ENCODE results near the gene ATAD3C. TPM values are rescaled to one million over a fixed set of nuclear protein-coding genes. Genes with fewer than 3 reads are reported as not detected.
"Not testable (repeated sequence)": the region's sequence is repeated elsewhere in the genome, so short reads cannot be mapped to it uniquely, and the experiment has no call there.

Gene ATAD3C
- total and polyA plus RNA-seq, 8 donors, result 0.25 to 5.2 (median 1.1) TPM; not detected in 2

GRCh38 chr1:1510912-1511532, 61.5 kb downstream of the ATAD3C start:
- Histone ChIP-seq H3K4me3 (peak overlapping the region; percentile 66 to 89 (median 79)), H3K36me3 (peaks cover 0 to 8% (median under 1%) of the 10 kb centered on the region in 4 donors), H3K27ac (peak overlapping the region; percentile 91 to 97 (median 95)), H3K9me3 (no peaks in the 10 kb centered on the region), H3K4me1 (peaks cover 0 to 23% (median 18%) of the 10 kb centered on the region in 4 donors), H3K27me3 (no peaks in the 10 kb centered on the region)
- WGBS, 5 donors, result 7 to 21% (median 10%) methylated on average over 11 to 17 of the region's 17 CpGs
- intact Hi-C loops (cut with DNase I; ENCODE audit: low total_unique reads), result no loop called here
- TF ChIP-seq POLR2A (IDR thresholded peaks at IDR 0.05), result no peak
- TF ChIP-seq EP300 (IDR thresholded peaks at IDR 0.05), result no peak
- TF ChIP-seq POLR2AphosphoS5 (IDR thresholded peaks at IDR 0.05), result no peak
- TF ChIP-seq CTCF (IDR thresholded peaks at IDR 0.05), result no peak
- DNase-seq, result peak in 1 of 2 donors; percentile 59

GRCh38 chr1:1511533-1512285, 62.2 kb downstream of the ATAD3C start, which contains the start of gene ATAD3A:
ATAD3A (plus strand) TSS chr1:1512162; CDS start chr1:1512269, 107 bp downstream.
- 0 to 1% (median 1%) methylated on average over 76 to 99 of the region's 99 CpGs; no CpG with 5 or more reads in 1 of the 5 donors for WGBS, 5 donors
- TF ChIP-seq POLR2A (IDR thresholded peaks at IDR 0.05), result no peak
- peak; percentile 88 to 97 (median 93) for TF ChIP-seq POLR2AphosphoS5 (IDR thresholded peaks at IDR 0.05)
- TF ChIP-seq CTCF (IDR thresholded peaks at IDR 0.05), result peak in 1 of 7 experiments; percentile 30
- no peak for TF ChIP-seq EP300 (IDR thresholded peaks at IDR 0.05)
- intact Hi-C loops (cut with DNase I; ENCODE audit: low total_unique reads), result no loop called here
- peak; percentile 99 for DNase-seq
- no peaks in the 10 kb centered on the region for H3K9me3 ChIP-seq
- peak within 1 kb of the TSS; percentile 66 to 89 (median 79) for H3K4me3 ChIP-seq
- H3K27ac ChIP-seq, result peak within 1 kb of the TSS; percentile 91 to 97 (median 95)
- no peaks in the 10 kb centered on the region for H3K27me3 ChIP-seq
- peaks cover 0 to 23% (median 17%) of the 10 kb centered on the region in 4 donors for H3K4me1 ChIP-seq
- peaks cover 0 to 15% (median 6%) of the 10 kb centered on the region in 4 donors for H3K36me3 ChIP-seq

DNA sequence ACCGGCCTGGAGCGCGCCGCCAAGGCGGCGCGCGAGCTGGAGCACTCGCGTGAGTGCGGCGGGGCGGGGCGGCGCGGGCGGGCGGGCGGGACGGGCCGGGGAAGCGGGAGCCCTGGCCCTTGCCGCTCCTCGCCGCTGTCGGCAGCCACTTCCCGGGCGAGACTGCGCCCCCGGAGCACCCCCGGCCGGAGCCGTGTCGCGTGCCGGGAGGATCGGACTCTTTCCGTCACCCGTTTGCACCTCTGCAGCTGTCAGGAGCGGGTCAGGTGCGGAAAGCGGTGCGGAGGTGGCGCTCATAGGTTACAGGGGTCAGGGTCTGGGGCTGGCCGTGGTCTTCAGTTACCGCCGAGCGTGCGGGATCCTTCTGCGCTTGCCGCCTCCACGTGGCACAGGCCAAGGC, 62.9 kb downstream of the ATAD3C start:
- H3K9me3 ChIP-seq; DNase-seq; H3K27me3 ChIP-seq; intact Hi-C loops (cut with DNase I; ENCODE audit: low total_unique reads): not testable (repeated sequence)
- peak overlapping the region in 4 of 5 donors; percentile 52 to 96 (median 92) for H3K27ac ChIP-seq
- H3K4me1 ChIP-seq, result peaks cover 0 to 23% (median 17%) of the 10 kb centered on the region in 4 donors
- peak overlapping the region; percentile 66 to 89 (median 79) for H3K4me3 ChIP-seq
- peaks cover 0 to 19% (median 10%) of the 10 kb centered on the region in 4 donors for H3K36me3 ChIP-seq
- 0 to 1% (median 0%) methylated on average over 11 to 44 of the region's 52 CpGs; no CpG with 5 or more reads in 1 of the 5 donors for WGBS, 5 donors

GRCh38 chr1:1513675-1514074, 64.2 kb downstream of the ATAD3C start:
- H3K27me3 ChIP-seq; H3K27ac ChIP-seq; H3K9me3 ChIP-seq; intact Hi-C loops (cut with DNase I; ENCODE audit: low total_unique reads); DNase-seq: not testable (repeated sequence)
- Histone ChIP-seq H3K36me3 (peaks cover 7 to 30% (median 22%) of the 10 kb centered on the region in 4 donors), H3K4me3 (peak overlapping the region in 1 of 4 donors; percentile 66), H3K4me1 (peaks cover 0 to 23% (median 17%) of the 10 kb centered on the region in 4 donors)
- WGBS, 5 donors, result 78 to 82% (median 80%) methylated on average over 3 to 17 of the region's 18 CpGs

GRCh38 chr1:1514376-1514775, 64.9 kb downstream of the ATAD3C start:
- peaks cover 7 to 33% (median 25%) of the 10 kb centered on the region in 4 donors for H3K36me3 ChIP-seq
- H3K27ac ChIP-seq; DNase-seq; intact Hi-C loops (cut with DNase I; ENCODE audit: low total_unique reads); H3K27me3 ChIP-seq; H3K4me3 ChIP-seq; H3K9me3 ChIP-seq: not testable (repeated sequence)
- WGBS, 5 donors, result 74 to 83% (median 79%) methylated on average over 11 to 14 of the region's 16 CpGs
- peaks cover 0 to 23% (median 17%) of the 10 kb centered on the region in 4 donors for H3K4me1 ChIP-seq

DNA sequence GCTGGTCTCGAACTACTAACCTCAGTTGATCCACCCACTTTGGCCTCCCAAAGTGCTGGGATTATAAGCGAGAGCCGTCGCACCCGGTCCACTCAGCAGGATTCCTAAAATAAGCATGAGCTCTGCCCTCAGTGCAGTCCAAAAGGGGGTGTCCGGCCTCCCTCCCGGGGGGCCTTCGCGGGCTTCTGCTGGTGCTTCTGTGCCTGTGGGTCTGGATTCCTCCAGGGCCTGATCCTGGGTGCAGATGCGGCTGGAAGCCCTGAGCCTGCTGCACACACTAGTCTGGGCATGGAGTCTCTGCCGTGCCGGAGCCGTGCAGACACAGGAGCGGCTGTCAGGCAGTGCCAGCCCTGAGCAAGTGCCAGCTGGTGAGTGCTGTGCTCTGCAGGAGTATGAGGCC, 67.4 kb downstream of the ATAD3C start:
- 94 to 97% (median 96%) methylated on average over 6 to 14 of the region's 14 CpGs for WGBS, 5 donors
- H3K9me3 ChIP-seq; H3K4me3 ChIP-seq; intact Hi-C loops (cut with DNase I; ENCODE audit: low total_unique reads); H3K27ac ChIP-seq; H3K27me3 ChIP-seq; DNase-seq: not testable (repeated sequence)
- Histone ChIP-seq H3K4me1 (peaks cover 0 to 15% (median 7%) of the 10 kb centered on the region in 4 donors), H3K36me3 (peaks cover 13 to 56% (median 47%) of the 10 kb centered on the region in 4 donors)
